Keratinocyte (primary cell): ENCODE results near the gene SORT1.

Experiments used
- EZH2 ChIP-seq: IDR thresholded peaks from one replicate; pipeline ENCODE4 v1.6.1; 2012; ENCODE audit warnings: inconsistent platforms, mild to moderate bottlenecking, low read length, moderate library complexity
- TF ChIP-seq, protein P1 (sequence below), 3 experiments: IDR thresholded peaks in 1 of 3; conservative IDR thresholded peaks in 1 of 3; optimal IDR thresholded peaks in 1 of 3; 2 replicates in 2 of 3; 3 replicates in 1 of 3; pipeline versions ENCODE3 to v1.5.1; 2011; ENCODE audit warnings: low read length in 3 of 3, mild to moderate bottlenecking in 3 of 3, moderate library complexity in 2 of 3, control low read depth in 1 of 3, inconsistent platforms in 1 of 3; ENCODE audit not compliant: insufficient read depth in 2 of 3; ENCODE audit errors: extremely low read depth in 1 of 3

DNA sequence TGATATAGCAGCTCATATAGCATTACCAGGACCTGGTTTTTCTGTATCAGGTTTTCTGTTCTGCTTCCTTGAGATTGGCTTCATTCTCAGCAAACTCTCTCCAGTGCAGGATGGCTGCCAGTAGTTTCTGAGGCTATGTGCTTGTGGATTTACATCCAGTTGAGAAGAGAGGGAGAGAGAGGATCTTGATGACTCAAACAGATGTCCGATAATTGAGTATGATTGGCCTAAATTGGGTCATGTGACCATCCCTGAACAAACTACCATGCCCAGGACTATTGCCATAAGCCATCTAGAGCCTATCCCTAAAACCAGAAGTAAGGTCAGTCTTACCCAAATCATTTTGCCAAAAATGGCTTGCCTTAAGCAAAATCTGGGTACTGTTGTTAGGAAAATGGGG lies 46.6 kb upstream of the SORT1 start:
- TF ChIP-seq, protein P1, sequence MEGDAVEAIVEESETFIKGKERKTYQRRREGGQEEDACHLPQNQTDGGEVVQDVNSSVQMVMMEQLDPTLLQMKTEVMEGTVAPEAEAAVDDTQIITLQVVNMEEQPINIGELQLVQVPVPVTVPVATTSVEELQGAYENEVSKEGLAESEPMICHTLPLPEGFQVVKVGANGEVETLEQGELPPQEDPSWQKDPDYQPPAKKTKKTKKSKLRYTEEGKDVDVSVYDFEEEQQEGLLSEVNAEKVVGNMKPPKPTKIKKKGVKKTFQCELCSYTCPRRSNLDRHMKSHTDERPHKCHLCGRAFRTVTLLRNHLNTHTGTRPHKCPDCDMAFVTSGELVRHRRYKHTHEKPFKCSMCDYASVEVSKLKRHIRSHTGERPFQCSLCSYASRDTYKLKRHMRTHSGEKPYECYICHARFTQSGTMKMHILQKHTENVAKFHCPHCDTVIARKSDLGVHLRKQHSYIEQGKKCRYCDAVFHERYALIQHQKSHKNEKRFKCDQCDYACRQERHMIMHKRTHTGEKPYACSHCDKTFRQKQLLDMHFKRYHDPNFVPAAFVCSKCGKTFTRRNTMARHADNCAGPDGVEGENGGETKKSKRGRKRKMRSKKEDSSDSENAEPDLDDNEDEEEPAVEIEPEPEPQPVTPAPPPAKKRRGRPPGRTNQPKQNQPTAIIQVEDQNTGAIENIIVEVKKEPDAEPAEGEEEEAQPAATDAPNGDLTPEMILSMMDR (optimal IDR thresholded peaks at IDR 0.05 in 1 of 3, IDR thresholded peaks at IDR 0.05 in 1 of 3, conservative IDR thresholded peaks at IDR 0.05 in 1 of 3; ENCODE audit: extremely low read depth in 1 of 3, insufficient read depth in 2 of 3, low read length in 3 of 3), result no peak
- peak; percentile 10 for TF ChIP-seq EZH2
